ENCODE data around the gene HPCAL1.

The HPCAL1 gene

DNA sequence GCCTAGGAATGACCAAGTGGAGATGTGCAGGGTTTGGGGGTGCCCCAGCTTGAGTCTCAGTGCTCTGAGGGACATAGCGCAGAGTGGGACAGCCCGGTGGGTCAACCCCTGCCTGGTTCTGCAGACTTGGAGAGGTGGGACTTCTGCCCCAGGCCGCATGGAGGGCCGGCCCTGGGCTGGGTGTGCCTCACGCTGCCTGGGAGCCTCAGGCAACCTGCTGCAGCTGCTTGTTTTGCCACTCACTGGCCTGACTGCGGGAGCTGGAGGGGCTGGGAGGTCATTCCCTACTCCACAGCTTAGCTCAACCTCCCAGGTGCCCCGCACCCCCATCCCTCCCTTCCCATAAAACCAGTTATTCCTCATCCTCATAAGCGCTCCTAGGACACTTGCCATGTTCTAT, 112.3 kb downstream of the HPCAL1 start:
- Histone ChIP-seq H3K9ac (ENCODE audit: low read length) (no peak overlapping the region), H3K79me2 (ENCODE audit: insufficient read depth, low read length) (no peaks in the 10 kb centered on the region), H3F3A (ENCODE audit: insufficient read depth) (peaks cover 4% of the 10 kb centered on the region), H3K27me3 (ENCODE audit: low read length) (no peaks in the 10 kb centered on the region), H3K4me3 (ENCODE audit: insufficient read depth, low read length, poor library complexity, severe bottlenecking) (no peak overlapping the region), H3K4me2 (ENCODE audit: low read depth, low read length, poor library complexity, severe bottlenecking) (no peak overlapping the region), H3K9me2 (replicated peaks; ENCODE audit: insufficient read depth, low read length) (no peaks in the 10 kb centered on the region), H2AFZ (ENCODE audit: low read depth, low read length, severe bottlenecking) (no peak overlapping the region), H3K9me3 (ENCODE audit: insufficient read depth, low read length) (no peaks in the 10 kb centered on the region), H4K20me1 (ENCODE audit: low read depth, low read length) (no peaks in the 10 kb centered on the region), H3K36me3 (ENCODE audit: low read length) (no peaks in the 10 kb centered on the region), H3K27ac (ENCODE audit: low read depth, low read length) (no peak overlapping the region)
- no peak for TF ChIP-seq EZH2phosphoT487 (conservative IDR thresholded peaks at IDR 0.05; ENCODE audit: low read length)
- TF ChIP-seq, protein P1, sequence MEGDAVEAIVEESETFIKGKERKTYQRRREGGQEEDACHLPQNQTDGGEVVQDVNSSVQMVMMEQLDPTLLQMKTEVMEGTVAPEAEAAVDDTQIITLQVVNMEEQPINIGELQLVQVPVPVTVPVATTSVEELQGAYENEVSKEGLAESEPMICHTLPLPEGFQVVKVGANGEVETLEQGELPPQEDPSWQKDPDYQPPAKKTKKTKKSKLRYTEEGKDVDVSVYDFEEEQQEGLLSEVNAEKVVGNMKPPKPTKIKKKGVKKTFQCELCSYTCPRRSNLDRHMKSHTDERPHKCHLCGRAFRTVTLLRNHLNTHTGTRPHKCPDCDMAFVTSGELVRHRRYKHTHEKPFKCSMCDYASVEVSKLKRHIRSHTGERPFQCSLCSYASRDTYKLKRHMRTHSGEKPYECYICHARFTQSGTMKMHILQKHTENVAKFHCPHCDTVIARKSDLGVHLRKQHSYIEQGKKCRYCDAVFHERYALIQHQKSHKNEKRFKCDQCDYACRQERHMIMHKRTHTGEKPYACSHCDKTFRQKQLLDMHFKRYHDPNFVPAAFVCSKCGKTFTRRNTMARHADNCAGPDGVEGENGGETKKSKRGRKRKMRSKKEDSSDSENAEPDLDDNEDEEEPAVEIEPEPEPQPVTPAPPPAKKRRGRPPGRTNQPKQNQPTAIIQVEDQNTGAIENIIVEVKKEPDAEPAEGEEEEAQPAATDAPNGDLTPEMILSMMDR (IDR thresholded peaks at IDR 0.05; ENCODE audit: insufficient read depth, low read length, poor library complexity, severe bottlenecking) = no peak

DNA sequence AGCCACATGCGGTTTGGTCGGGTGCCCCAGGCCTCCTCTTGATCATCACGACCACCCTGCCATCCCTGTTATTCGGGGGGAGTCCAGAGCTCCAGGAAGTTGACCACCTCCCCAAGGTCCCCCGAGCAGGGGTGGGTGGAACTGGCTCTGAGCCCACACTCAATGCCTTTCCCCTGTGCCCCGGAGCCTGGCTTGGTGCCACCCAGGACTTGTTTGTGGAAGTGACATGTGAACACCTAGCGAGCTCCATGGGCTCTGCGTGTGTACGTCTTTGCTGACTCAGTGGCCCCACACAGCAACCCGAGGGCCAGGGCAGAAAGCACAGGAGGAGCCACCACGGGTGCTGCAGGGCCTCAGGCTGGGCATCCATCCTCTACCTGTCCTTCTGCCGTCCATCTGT, 112.9 kb downstream of the HPCAL1 start:
- H4K20me1 ChIP-seq (ENCODE audit: low read depth, low read length) = no peaks in the 10 kb centered on the region
- no peak overlapping the region for H3K4me3 ChIP-seq (ENCODE audit: insufficient read depth, low read length, poor library complexity, severe bottlenecking)
- TF ChIP-seq EZH2phosphoT487 (conservative IDR thresholded peaks at IDR 0.05; ENCODE audit: low read length) = no peak
- TF ChIP-seq, protein P1 (IDR thresholded peaks at IDR 0.05; ENCODE audit: insufficient read depth, low read length, poor library complexity, severe bottlenecking) = no peak
- H2AFZ ChIP-seq (ENCODE audit: low read depth, low read length, severe bottlenecking) = no peak overlapping the region
- H3K27ac ChIP-seq (ENCODE audit: low read depth, low read length) = no peak overlapping the region
- no peaks in the 10 kb centered on the region for H3K9me3 ChIP-seq (ENCODE audit: insufficient read depth, low read length)
- no peaks in the 10 kb centered on the region for H3K27me3 ChIP-seq (ENCODE audit: low read length)
- H3K79me2 ChIP-seq (ENCODE audit: insufficient read depth, low read length) = no peaks in the 10 kb centered on the region
- no peaks in the 10 kb centered on the region for H3K9me2 ChIP-seq (replicated peaks; ENCODE audit: insufficient read depth, low read length)
- H3K9ac ChIP-seq (ENCODE audit: low read length) = no peak overlapping the region
- no peaks in the 10 kb centered on the region for H3K36me3 ChIP-seq (ENCODE audit: low read length)
- no peaks in the 10 kb centered on the region for H3F3A ChIP-seq (ENCODE audit: insufficient read depth)
- no peak overlapping the region for H3K4me2 ChIP-seq (ENCODE audit: low read depth, low read length, poor library complexity, severe bottlenecking)

DNA sequence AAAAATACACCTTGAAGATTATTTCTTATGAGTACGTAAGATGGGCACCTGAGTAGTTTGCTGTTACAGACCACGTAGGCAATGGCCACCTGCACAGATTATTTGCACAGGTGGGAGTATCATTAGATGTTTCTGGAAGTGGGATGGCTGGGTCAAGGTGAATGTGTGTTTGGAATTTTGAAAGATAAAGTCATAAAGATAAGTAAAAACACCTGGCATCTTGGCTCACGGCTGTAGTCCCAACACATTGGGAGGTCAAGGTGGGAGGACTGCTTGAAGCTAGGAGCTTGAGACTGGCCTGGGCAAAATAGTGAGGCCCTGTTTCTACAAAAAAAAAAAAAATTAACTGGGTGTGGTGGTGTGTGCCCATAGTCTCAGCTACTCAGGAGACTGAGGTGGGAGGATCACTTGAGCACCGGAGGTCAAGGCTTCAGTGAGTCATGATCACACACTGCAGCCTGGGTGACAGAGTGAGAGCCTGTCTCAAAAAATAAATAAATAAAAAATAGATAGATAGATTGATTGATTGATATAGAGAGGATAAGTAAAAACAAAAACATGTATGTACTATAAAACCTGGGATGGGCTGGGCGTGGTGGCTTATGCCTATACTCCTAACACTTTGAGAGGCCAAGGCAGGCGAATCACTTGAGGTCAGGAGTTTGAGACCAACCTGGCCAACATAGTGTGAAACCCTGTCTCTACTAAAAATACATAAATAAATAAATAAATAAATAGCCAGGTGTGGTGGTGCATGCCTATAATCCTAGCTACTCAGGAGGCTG, 115.0 kb downstream of the HPCAL1 start:
- Histone ChIP-seq H3K9ac (ENCODE audit: low read length) (no peak overlapping the region), H4K20me1 (ENCODE audit: low read depth, low read length) (no peaks in the 10 kb centered on the region), H3K36me3 (ENCODE audit: low read length) (no peaks in the 10 kb centered on the region), H3K9me2 (replicated peaks; ENCODE audit: insufficient read depth, low read length) (no peaks in the 10 kb centered on the region), H2AFZ (ENCODE audit: low read depth, low read length, severe bottlenecking) (no peak overlapping the region), H3K27me3 (ENCODE audit: low read length) (no peaks in the 10 kb centered on the region), H3K4me2 (ENCODE audit: low read depth, low read length, poor library complexity, severe bottlenecking) (no peak overlapping the region), H3K9me3 (ENCODE audit: insufficient read depth, low read length) (no peaks in the 10 kb centered on the region), H3F3A (ENCODE audit: insufficient read depth) (no peaks in the 10 kb centered on the region), H3K79me2 (ENCODE audit: insufficient read depth, low read length) (no peaks in the 10 kb centered on the region), H3K27ac (ENCODE audit: low read depth, low read length) (no peak overlapping the region), H3K4me3 (ENCODE audit: insufficient read depth, low read length, poor library complexity, severe bottlenecking) (no peak overlapping the region)
- TF ChIP-seq EZH2phosphoT487 (conservative IDR thresholded peaks at IDR 0.05; ENCODE audit: low read length) = no peak
- TF ChIP-seq, protein P1 (IDR thresholded peaks at IDR 0.05; ENCODE audit: insufficient read depth, low read length, poor library complexity, severe bottlenecking) = no peak

All from SU-DHL-6 (cell line).